H9 (cell line): ENCODE measurements around the gene KRCC1. TPM values are rescaled to one million over a fixed set of nuclear protein-coding genes. Genes with fewer than 3 reads are reported as not detected.

Experiments
- DNase-seq: peaks from one replicate; pipeline ENCODE4 v3.0.0-alpha.2; 2017
- H2AFZ ChIP-seq: one replicate; pipeline ENCODE4 v1.6.1; 2013; ENCODE audit warnings: mild to moderate bottlenecking, low read length, control low read depth, moderate library complexity
- H2AK5ac ChIP-seq: 2 replicates; pipeline ENCODE4 v1.6.1; 2013; ENCODE audit warnings: low read length, control low read depth, mixed read lengths; ENCODE audit not compliant: insufficient read length
- H2BK120ac ChIP-seq: one replicate; pipeline ENCODE4 v1.6.1; 2013; ENCODE audit warnings: low read depth, mild to moderate bottlenecking, low read length, control low read depth, inconsistent platforms; ENCODE audit not compliant: poor library complexity, severe bottlenecking
- H2BK12ac ChIP-seq: 2 replicates; pipeline ENCODE4 v1.6.1; 2013; ENCODE audit warnings: low read length, control low read depth, mixed read lengths, low read depth; ENCODE audit not compliant: insufficient read length
- H2BK15ac ChIP-seq: 2 replicates; pipeline ENCODE4 v1.6.1; 2013; ENCODE audit warnings: low read depth, low read length, control low read depth
- H2BK20ac ChIP-seq: one replicate; pipeline ENCODE4 v1.6.1; 2013; ENCODE audit warnings: low read depth, mild to moderate bottlenecking, low read length, control low read depth, inconsistent platforms; ENCODE audit not compliant: poor library complexity, severe bottlenecking
- H2BK5ac ChIP-seq: 2 replicates; pipeline ENCODE4 v1.6.1; 2013; ENCODE audit warnings: low read length, control low read depth, mixed read lengths; ENCODE audit not compliant: insufficient read length
- H3K14ac ChIP-seq: 2 replicates; pipeline ENCODE4 v1.6.1; 2013; ENCODE audit warnings: low read length, control low read depth; ENCODE audit not compliant: insufficient read depth
- H3K18ac ChIP-seq: 2 replicates; pipeline ENCODE4 v1.6.1; 2013; ENCODE audit warnings: low read depth, mild to moderate bottlenecking, mixed read lengths, low read length, control low read depth; ENCODE audit not compliant: insufficient read length
- H3K23ac ChIP-seq: 2 replicates; pipeline ENCODE4 v1.6.1; 2013; ENCODE audit warnings: low read length, control low read depth, mixed read lengths, low read depth; ENCODE audit not compliant: insufficient read length
- H3K23me2 ChIP-seq: 2 replicates; pipeline ENCODE4 v1.6.1; 2013; ENCODE audit warnings: low read depth, mild to moderate bottlenecking, mixed read lengths, low read length, control low read depth; ENCODE audit not compliant: insufficient read length, poor library complexity, severe bottlenecking
- H3K27ac ChIP-seq: 2 replicates; pipeline ENCODE4 v1.5.1; 2013; ENCODE audit warnings: low read length, control low read depth, mixed read lengths, low read depth; ENCODE audit not compliant: insufficient read length
- H3K27me3 ChIP-seq: 2 replicates; pipeline ENCODE4 v1.6.1; 2013; ENCODE audit warnings: low read length, control low read depth, inconsistent platforms; ENCODE audit not compliant: insufficient read depth
- H3K4ac ChIP-seq: 2 replicates; pipeline ENCODE4 v1.6.1; 2013; ENCODE audit warnings: low read depth, mild to moderate bottlenecking, control low read depth, inconsistent platforms, low read length, moderate library complexity
- H3K4me1 ChIP-seq: 2 replicates; pipeline ENCODE4 v1.6.1; 2013; ENCODE audit warnings: low read length, control low read depth, inconsistent platforms; ENCODE audit not compliant: insufficient read depth
- H3K4me2 ChIP-seq: 2 replicates; pipeline ENCODE4 v1.6.1; 2013; ENCODE audit warnings: low read length, control low read depth, mixed read lengths; ENCODE audit not compliant: insufficient read length, insufficient read depth
- H3K56ac ChIP-seq: 2 replicates; pipeline ENCODE4 v1.6.1; 2013; ENCODE audit warnings: low read depth, mild to moderate bottlenecking, mixed read lengths, low read length, control low read depth; ENCODE audit not compliant: insufficient read length
- H3K79me1 ChIP-seq: 2 replicates; pipeline ENCODE4 v1.6.1; 2013; ENCODE audit warnings: low read depth, mild to moderate bottlenecking, moderate library complexity, low read length, control low read depth, inconsistent platforms; ENCODE audit not compliant: insufficient read depth, poor library complexity, severe bottlenecking
- H3K79me2 ChIP-seq: 2 replicates; pipeline ENCODE4 v1.6.1; 2013; ENCODE audit warnings: low read length, control low read depth, inconsistent platforms; ENCODE audit not compliant: insufficient read depth
- H3K9ac ChIP-seq: 2 replicates; pipeline ENCODE4 v1.6.1; 2013; ENCODE audit warnings: low read length, control low read depth, mixed read lengths; ENCODE audit not compliant: insufficient read length; ENCODE audit errors: extremely low read depth
- H3K9me3 ChIP-seq: one replicate; pipeline ENCODE4 v1.6.1; 2013; ENCODE audit warnings: low read depth, low read length, inconsistent platforms; ENCODE audit not compliant: control insufficient read depth
- H3T11ph ChIP-seq: one replicate; pipeline ENCODE4 v1.6.1; 2013; ENCODE audit warnings: mild to moderate bottlenecking, low read length, control low read depth, inconsistent platforms
- H4K20me1 ChIP-seq: one replicate; pipeline ENCODE4 v1.6.1; 2013; ENCODE audit not compliant: control insufficient read depth, insufficient read length, insufficient read depth
- H4K5ac ChIP-seq: 2 replicates; pipeline ENCODE4 v1.6.1; 2013; ENCODE audit warnings: low read depth, mild to moderate bottlenecking, mixed read lengths, low read length, control low read depth; ENCODE audit not compliant: insufficient read length
- H4K8ac ChIP-seq: replicated peaks from 2 replicates; pipeline ENCODE4 v1.6.1; 2013; ENCODE audit warnings: low read length, control low read depth, mixed read lengths, low read depth; ENCODE audit not compliant: insufficient read length
- H4K91ac ChIP-seq: 2 replicates; pipeline ENCODE4 v1.6.1; 2013; ENCODE audit warnings: low read depth, mild to moderate bottlenecking, moderate library complexity, mixed read lengths, low read length, control low read depth; ENCODE audit not compliant: insufficient read length
- H3K27ac Mint-ChIP-seq, 3 experiments: 2 replicates in 2 of 3; 3 replicates in 1 of 3; pipeline ENCODE4 v1.8.0; 2020 to 2021; ENCODE audit warnings: mixed read lengths in 3 of 3, mild to moderate bottlenecking in 1 of 3, moderate library complexity in 1 of 3
- H3K27me3 Mint-ChIP-seq: 2 replicates; pipeline ENCODE4 v1.8.0; 2021; ENCODE audit warnings: low read depth, mild to moderate bottlenecking, moderate library complexity, mixed read lengths
- H3K36me3 Mint-ChIP-seq, 3 experiments: 2 replicates in 2 of 3; 3 replicates in 1 of 3; pipeline ENCODE4 v1.8.0; 2020 to 2021; ENCODE audit warnings: low read depth in 3 of 3, mixed read lengths in 3 of 3; ENCODE audit not compliant: insufficient read depth in 1 of 3
- H3K4me1 Mint-ChIP-seq, 2 experiments: 2 replicates each; pipeline ENCODE4 v1.8.0; 2020; ENCODE audit warnings: mixed read lengths in 2 of 2
- H3K4me3 Mint-ChIP-seq, 2 experiments: 2 replicates in 1 of 2; 3 replicates in 1 of 2; pipeline ENCODE4 v1.8.0; 2020 to 2021; ENCODE audit warnings: mild to moderate bottlenecking in 2 of 2, mixed read lengths in 2 of 2, moderate library complexity in 1 of 2
- H3K9me3 Mint-ChIP-seq, 2 experiments: 2 replicates in 1 of 2; 3 replicates in 1 of 2; pipeline ENCODE4 v1.8.0; 2020; ENCODE audit warnings: mild to moderate bottlenecking in 2 of 2, mixed read lengths in 2 of 2, moderate library complexity in 1 of 2
- CTCF ChIP-seq: fragments of 200-600 bp; sonication (generic); conservative IDR thresholded peaks from 3 replicates; pipeline ENCODE4 v1.8.0; 2021; ENCODE audit warnings: antibody characterized with exemption, mild to moderate bottlenecking
- WGBS: extraction: QIAGEN DNeasy Blood & Tissue Kit; methylation state at CpG from one replicate; pipeline ENCODE4 v1.1.7; 2013; ENCODE audit warnings: missing lambda C conversion rate, low lambda C conversion rate, mixed read lengths; ENCODE audit not compliant: insufficient read length; ENCODE audit errors: extremely low coverage; 5-methylcytosine and 5-hydroxymethylcytosine counted together
- total RNA-seq: library from RNA; stranded (reverse); gene quantifications from 2 replicates; pipeline ENCODE4 v1.2.1, GENCODE V29; 2021

Gene KRCC1
- total RNA-seq, 1 experiment from 2014 or later: 8.2 TPM

- Histone ChIP-seq H4K5ac (no peak overlapping the region), H3K23me2 (no peaks in the 10 kb centered on the region), H3K79me2 (no peaks in the 10 kb centered on the region), H3K4ac (no peak overlapping the region), H2AFZ (no peak overlapping the region), H2BK15ac (no peak overlapping the region), H3K27ac (no peak overlapping the region), H2BK120ac (no peak overlapping the region), H3K9ac (no peak overlapping the region), H3K18ac (no peak overlapping the region), H2BK20ac (no peak overlapping the region), H3T11ph (no peak overlapping the region), H3K79me1 (no peaks in the 10 kb centered on the region), H3K14ac (no peak overlapping the region), H2BK12ac (no peak overlapping the region), H3K4me2 (no peak overlapping the region), H3K56ac (no peak overlapping the region), H3K4me1 (peaks cover 9% of the 10 kb centered on the region), H2BK5ac (no peak overlapping the region), H4K91ac (no peak overlapping the region), H3K9me3 (no peaks in the 10 kb centered on the region), H4K8ac (no peak overlapping the region), H4K20me1 (no peaks in the 10 kb centered on the region), H2AK5ac (no peak overlapping the region), H3K23ac (no peak overlapping the region), H3K27me3 (no peaks in the 10 kb centered on the region; the same call in 1 of the 2 replicates)
- Mint-ChIP-seq H3K27ac (peak overlapping the region in 1 of 3 experiments; percentile 79; a peak in 1 of 7 replicates), H3K36me3 (no peaks in the 10 kb centered on the region), H3K27me3 (no peaks in the 10 kb centered on the region; the same call in 1 of the 2 replicates), H3K4me1 (peaks cover 20 to 21% of the 10 kb centered on the region in 2 experiments), H3K9me3 (no peaks in the 10 kb centered on the region), H3K4me3 (no peak overlapping the region)
- DNase-seq: no peak
- WGBS: no CpG with 5 or more reads among the region's 5 CpGs
- TF ChIP-seq CTCF: no peak
These were observed 30.0 kb upstream of the KRCC1 start for GRCh38 chr2:88085602-88086001.
